H1 (cell line): ENCODE data around the gene PROCR.

Experiments used
- BRCA1 ChIP-seq: IDR thresholded peaks from 2 replicates; pipeline ENCODE4 v1.6.1; 2012; ENCODE audit warnings: low read depth, low read length, improper control_type of control experiment
- CHD2 ChIP-seq: IDR thresholded peaks from 2 replicates; pipeline ENCODE4 v1.6.1; 2012; ENCODE audit warnings: low read length, improper control_type of control experiment
- SIX5 ChIP-seq: IDR thresholded peaks from 2 replicates; pipeline ENCODE4 v1.6.1; 2011; ENCODE audit warnings: mild to moderate bottlenecking, low read depth, low read length
- TF ChIP-seq, protein P1 (sequence below), 3 experiments: IDR thresholded peaks; 1 replicate in 2 of 3; 2 replicates in 1 of 3; pipeline versions ENCODE4 v1.5.1 to v1.6.1; 2011; ENCODE audit warnings: low read length in 3 of 3, mild to moderate bottlenecking in 3 of 3, inconsistent platforms in 2 of 3, low read depth in 1 of 3, moderate library complexity in 1 of 3; ENCODE audit not compliant: insufficient read depth in 1 of 3; ENCODE audit errors: control extremely low read depth in 1 of 3

DNA sequence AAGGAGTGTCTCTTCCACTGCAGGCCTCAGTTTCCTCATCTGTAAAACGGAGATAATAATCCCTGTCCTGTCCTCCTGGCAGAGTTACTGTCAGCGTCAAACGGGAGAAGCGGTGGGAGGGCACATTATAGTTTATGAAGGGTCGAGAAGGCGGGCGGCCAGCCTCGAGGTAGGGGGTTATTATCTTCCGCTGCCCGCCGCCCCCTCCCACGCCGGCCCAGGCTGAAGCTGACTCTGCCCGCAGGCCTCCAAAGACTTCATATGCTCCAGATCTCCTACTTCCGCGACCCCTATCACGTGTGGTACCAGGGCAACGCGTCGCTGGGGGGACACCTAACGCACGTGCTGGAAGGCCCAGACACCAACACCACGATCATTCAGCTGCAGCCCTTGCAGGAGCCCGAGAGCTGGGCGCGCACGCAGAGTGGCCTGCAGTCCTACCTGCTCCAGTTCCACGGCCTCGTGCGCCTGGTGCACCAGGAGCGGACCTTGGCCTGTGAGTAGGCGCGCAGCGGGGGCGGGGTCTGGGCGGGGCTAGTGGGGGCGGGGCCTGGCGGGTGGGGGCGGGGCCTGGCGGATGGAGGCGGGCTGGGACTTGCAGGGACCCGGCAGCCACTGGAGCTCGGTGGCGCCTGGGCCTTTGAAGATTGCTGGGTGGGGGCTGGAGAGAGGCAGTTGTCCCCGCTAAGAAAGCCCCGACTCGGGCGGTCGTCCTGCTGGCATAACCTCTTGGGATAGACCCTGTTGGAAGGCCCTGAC, 2.8 kb downstream of the PROCR start:
- TF ChIP-seq, protein P1, sequence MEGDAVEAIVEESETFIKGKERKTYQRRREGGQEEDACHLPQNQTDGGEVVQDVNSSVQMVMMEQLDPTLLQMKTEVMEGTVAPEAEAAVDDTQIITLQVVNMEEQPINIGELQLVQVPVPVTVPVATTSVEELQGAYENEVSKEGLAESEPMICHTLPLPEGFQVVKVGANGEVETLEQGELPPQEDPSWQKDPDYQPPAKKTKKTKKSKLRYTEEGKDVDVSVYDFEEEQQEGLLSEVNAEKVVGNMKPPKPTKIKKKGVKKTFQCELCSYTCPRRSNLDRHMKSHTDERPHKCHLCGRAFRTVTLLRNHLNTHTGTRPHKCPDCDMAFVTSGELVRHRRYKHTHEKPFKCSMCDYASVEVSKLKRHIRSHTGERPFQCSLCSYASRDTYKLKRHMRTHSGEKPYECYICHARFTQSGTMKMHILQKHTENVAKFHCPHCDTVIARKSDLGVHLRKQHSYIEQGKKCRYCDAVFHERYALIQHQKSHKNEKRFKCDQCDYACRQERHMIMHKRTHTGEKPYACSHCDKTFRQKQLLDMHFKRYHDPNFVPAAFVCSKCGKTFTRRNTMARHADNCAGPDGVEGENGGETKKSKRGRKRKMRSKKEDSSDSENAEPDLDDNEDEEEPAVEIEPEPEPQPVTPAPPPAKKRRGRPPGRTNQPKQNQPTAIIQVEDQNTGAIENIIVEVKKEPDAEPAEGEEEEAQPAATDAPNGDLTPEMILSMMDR (IDR thresholded peaks at IDR 0.05; ENCODE audit: control extremely low read depth in 1 of 3, insufficient read depth in 1 of 3, low read depth in 1 of 3, low read length in 3 of 3), result no peak
- TF ChIP-seq CHD2 (no peak), SIX5 (no peak), BRCA1 (no peak)
